GM19324 (cell line): ENCODE measurements around the gene LGI4.
"Not testable (repeated sequence)": the region's sequence is repeated elsewhere in the genome, so short reads cannot be mapped to it uniquely, and the experiment has no call there.

Experiments used
- ATAC-seq: cut with Tn5 transposase; IDR thresholded peaks from one replicate; pipeline ENCODE4 v1.9.1; 2021; ENCODE audit warnings: mild to moderate bottlenecking, moderate library complexity; ENCODE audit not compliant: unreplicated experiment, low FRiP score

LGI4 gene

DNA sequence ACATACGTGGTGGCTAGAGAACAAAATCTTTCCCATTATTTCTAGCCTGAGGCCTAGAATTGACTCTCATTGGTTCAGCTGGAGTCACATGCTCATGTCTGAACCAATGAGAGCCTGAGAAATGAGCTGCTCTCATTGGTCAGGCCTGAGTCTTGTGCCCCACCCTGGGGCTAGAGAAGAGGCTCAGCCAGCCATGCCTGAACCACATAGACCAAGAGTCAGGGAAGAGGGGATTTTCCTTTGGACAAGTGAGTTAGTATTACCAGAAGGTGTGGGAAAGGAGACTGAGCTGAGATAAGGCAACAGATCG is 26.5 kb upstream of the LGI4 start:
- no peak for ATAC-seq

DNA sequence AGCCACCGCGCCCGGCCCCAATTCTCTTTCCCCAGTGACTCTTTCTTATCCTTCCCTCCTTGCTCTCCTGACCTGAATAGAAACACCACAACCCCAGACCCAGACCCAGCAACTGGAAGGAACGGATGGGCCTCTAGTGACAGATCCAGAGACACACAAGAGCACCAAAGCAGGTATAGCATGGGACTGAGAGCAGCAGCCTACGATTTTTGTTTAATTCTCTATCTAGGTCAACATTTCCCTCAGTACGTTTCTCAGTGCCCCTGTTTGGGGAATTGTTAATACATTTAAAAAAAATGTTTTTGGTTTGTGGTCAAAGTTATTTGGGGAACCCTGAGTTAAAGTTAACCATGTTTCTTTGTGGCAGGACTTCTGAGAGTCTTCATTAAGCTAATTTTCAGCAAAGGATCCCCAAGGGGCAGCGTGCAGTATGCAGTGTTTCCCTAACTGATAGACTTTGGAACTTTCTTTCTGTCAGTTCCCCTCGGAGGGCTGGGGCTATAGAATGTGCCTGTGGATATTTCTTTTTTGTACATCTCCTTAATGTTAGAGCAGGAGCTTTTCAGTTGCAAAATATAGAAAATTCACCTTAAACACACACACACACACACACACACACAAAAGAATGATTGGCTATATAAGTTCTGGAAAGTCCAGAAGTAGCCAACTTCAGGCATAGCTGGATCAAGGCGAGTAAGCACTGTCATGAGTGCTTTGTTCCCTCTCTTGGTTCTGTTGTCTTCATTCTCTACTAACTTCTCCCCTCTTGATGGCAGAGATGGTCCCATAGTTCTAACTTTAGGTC is 26.0 kb upstream of the LGI4 start:
- no peak for ATAC-seq

DNA sequence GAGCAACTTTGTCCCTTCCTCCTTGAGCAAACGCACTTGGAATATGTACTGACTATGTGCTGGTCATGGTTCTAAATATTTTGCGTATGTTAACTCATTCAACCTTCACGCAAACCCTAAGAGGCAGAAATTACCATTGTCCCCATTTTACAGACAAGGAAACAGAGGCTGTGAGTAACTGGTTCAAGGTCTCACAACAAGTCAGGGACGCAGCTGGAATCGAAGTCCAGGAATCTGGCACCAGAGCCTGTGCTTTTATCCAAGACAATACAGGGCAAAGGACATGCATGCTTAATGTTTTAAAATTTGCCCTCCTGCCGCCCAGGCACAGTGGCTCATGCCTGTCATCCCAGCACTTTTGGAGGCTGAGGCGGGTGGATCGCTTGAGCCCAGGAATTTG is 24.7 kb upstream of the LGI4 start:
- ATAC-seq = no peak

DNA sequence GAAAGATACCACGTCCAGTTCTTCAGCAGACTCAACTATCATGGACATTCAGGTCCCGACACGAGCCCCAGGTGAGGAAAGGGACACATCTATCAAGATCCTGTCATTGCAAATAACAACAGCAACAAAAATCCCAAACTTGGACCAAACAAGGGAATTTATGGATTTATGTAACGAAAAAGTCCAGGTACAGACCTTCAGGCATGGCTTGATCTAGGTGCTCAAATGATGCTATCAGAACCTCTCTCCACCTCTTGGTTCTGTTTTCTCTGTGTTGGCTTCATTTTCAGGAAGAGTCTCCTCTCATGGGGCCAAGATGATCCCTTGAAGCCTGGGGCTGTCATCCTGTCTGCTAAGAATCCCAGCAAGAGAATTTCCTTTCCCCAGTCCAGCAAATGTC is 22.6 kb upstream of the LGI4 start:
- ATAC-seq = no peak

DNA sequence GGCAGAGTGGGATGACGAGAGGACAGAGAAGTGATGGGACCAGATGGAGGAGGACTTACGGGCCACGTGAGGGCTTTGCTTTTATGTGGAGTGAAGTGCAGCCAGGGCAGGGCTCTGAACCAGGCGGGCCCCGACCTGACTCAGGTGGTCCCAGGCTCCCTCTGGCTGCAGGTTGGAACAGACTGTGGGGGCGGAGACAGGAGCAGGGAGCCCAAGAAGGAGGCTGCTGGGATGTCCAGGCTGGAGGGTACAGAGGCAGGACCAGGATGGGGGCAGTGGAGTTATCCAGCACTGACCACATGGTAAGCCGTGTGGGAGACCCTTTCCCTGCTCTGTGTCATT is 21.8 kb upstream of the LGI4 start:
- ATAC-seq = no peak

DNA sequence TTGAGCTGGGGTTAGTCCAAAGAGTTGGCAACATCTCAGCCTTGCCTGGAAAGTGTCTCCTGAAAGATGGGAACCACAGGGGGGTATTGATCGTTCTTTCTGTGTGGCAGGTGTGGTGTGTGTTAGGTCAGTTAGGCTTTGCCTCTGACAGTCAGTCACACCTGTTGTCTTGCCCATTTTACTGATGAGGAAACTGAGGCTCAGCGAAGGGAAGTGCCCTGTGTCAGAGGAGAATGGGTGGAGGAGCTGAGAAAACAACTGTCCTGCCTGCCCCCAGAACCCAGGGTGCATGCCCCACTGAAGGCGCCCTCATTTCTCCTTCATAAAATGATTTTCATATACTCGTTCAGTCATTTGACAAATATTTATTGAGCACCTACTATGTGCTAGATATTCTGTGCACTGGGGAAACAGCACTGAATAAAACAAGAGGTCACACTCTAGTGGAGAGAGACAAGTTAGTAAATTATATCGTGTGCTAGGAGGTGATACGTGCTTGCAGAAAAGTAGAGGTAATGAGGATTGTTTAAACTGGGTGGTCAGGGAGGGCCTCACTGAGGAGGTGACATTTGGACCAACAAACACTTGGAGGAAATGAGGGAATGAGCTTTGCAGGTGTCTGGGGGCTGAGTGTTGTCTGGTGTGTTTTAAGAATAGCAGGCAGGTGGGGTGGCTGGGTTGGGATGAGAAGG is 21.3 kb upstream of the LGI4 start:
- ATAC-seq = no peak

DNA sequence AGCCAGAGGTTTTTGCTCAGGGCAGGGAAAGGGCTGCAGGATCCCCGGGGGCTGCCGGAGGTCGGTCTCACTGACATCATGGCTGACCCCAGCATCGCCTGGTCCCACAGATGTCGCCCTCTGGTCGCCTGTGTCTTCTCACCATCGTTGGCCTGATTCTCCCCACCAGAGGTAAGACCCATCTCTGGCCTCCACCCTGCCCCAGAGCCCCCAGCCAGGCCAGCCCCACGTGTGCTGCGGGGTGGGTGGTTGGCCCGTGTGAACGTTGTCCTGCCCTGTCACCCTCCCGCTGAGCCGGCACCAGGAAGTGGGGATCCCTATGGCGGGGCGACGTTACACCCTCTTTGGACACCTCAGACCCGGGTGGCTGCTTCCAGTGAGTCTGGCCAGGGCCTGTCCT is 20.6 kb upstream of the LGI4 start:
- no peak for ATAC-seq

DNA sequence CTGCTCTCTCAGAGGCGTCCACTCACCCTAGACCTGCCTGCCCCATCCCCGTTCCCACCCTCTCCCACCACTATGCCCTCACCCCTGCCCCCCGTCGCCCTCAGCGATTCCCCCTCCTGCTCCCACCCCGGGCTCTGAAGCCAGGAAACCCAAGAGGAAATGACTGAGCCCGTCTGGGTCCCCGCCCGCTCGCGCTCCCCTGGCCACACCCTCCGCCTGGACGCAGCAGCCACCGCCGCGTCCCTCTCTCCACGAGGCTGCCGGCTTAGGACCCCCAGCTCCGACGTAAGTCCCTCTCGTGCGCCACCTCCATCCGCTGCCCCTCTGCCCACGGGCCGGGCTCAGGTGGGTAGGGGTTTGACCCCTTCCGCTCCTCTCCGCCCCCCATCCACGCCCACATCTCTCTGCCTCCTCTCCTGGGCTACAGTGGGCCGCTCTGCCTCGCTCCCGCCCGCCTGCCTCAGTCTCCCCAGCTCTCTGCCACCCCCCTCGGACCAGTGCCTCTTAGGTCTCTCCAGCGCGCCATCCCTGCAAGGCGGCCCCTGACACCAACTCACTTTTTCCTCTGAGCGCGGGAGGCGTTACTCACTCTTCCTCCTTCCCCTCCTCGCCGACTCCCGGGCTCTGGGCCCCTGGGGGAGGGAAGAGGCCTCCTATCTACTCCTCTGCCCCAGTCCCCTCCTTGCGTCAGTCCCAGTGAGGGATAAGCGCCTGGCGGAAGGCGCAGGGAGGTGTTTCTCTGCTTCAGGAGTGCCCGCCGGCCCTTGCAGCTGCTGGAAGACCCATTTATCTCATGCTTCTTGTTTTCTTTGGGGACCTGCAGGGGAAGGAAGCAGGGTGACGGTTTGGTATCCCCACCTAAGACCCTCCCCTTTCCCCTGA is 19.9 kb upstream of the LGI4 start, which contains the start of gene FXYD5:
Gene FXYD5 (plus strand): TSS at position 211 of the 882 bp plus-strand sequence. CDS start 816 bp downstream, outside the sequence.
- no peak for ATAC-seq

DNA sequence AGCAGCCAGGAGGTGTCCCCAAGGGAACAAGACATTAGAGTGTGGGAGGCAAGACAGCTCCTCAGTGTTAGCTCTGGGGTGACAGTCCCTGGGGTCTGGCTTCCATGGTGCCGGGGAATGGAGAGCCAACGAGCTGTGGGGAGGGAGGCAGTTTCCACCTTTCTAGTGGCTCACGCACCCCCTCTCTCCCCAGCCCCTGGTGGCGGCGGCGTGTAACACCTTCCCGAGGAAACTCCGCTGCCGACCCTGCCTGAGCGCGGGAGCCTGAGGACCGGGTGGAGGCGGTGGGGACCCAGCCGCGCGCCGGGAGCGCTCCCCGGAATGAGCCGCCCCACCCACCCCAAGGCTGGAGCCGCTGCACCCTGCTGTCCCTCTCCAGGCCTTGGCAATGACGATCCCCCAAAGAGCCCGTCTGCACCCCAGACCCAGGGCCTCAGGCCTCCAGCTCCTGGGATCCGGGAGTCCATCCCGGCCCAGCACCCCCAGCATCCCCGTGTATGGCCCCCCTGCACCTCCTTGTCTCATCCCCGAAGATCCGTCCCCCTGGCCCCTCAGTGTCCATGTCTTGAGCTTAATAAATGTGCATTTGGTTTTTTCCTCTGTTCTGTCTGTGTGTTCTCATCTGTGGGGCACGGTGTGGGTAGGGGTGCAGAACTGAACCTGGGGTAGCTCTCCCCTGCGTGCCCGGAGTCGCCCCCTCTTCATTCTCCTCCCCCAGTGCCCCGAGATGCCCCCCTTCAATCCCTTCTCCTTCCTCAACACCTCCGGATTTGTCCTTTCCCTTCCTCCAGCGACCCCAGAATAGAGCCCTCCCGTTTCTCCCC is 19.1 kb upstream of the LGI4 start:
- no peak for ATAC-seq

DNA sequence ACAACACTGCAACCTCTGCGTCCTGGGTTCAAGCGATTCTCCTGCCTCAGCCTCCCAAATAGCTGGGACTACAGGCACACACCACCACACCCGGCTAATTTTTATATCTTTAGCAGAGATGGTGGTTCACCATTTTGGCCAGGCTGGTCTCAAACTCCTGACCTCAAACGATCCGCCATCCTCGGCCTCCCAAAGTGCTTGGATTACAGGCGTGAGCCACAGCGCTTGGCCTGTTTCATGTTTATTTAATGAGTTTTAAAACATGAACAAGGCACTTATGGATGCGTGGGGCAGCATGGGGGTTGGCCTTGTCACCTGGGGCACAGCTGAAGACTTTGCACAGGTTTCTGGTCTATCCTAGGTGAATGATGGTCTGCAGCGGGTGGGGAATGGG is 18.3 kb upstream of the LGI4 start:
- ATAC-seq = not testable (repeated sequence)

DNA sequence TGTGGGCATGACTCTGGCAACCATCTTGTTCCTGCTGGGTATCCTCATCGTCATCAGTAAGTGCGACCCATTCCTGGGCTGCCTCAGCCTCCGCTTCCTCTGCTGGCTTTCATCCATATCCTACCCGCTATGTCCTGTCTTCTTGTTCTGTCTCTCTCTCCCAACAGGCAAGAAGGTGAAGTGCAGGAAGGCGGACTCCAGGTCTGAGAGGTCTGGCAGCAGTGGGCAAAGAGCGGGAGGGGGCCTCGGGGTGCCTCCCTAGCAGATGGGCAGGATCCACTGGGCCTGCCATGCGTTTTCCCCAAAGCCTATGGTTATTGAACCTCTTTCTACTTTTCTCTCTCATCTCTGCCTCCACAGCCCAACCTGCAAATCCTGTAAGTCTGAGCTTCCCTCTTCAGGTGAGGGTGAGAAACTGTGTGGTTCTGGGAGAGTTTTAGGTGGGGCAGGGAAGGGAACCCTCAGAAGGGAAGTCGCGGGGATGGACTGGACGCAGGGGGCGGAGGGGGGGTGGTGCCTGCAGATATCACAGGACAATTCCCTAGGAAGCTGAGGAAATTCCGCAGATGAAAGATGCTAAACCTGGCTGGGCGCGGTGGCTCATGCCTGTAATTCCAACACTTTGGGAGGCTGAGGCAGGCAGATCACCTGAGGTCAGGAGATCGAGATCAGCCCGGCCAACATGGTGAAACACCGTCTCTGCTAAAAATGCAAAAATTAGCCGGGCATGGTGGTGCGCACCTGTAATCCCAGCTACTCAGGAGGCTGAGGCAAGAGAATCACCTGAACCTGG is 16.6 kb upstream of the LGI4 start:
- ATAC-seq = no peak

DNA sequence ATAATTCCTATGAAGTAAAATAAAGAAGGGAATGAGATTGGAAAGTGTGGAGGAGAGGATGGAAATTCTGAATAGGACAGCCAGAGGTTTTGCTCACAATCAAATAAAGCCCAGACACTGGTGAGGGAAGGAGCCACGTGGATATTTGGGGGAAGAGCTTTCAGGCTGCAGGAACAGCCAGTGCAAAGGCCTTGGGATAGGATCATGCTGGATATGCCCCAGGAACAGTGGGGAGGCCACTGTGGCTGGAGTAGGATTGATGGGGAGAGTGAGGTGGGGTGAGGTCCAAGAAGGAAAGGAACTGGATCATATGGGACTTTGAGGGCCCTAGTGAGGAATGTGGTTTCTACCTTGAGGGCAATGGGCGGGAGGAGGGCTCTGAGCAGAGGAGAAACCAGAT is 15.6 kb upstream of the LGI4 start:
- ATAC-seq = no peak

DNA sequence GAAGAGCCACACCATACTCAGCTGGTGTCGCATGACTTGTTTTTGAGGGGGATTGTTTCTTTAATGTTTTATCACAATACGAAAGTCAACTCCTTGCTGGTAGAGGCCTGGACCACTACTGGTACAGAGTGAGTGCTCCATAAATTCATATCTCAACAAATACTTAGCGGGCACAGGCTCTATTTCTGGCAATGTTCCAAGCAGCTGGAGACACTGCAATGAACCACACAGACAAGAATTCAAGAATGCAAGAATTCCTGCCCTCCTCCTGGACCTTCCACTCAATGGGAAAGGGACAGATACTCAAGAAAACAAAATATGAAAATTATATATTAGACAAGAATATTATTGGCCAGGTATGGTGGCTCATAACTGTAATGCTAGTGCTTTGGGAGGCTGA is 14.6 kb upstream of the LGI4 start:
- no peak for ATAC-seq

DNA sequence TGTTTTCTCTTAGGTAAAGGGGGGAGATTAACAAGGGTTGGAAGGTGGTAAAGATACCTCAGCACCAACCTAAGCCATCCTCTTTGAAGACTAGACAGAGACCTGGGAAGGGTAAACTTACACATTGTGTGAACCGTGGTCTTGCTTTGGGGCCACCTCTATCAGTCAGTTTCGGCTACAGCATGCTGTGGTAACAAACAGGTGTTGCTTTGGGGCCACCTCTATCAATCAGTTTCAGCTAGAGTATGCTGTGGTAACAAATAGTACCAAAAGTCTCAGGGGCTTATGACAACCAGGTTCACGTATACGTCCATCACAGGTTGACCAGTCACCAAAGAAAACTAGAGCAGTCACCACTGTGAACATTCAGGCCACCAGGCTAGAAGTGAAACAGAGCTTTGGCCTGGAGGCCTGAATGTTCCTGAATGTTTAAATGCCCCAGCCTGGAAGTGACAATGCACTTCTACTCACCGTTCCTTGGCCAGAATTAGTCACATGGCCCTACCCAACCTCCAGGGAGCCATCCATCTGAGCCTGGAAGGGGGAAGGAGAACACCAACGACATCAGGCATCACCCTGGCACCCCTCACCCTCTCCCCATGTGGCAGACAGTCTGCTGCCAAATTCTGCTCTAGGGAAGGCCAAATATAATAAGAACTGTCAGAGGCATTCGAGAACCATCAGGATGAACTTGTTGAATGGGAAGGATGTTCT is 12.0 kb upstream of the LGI4 start:
- ATAC-seq = no peak

DNA sequence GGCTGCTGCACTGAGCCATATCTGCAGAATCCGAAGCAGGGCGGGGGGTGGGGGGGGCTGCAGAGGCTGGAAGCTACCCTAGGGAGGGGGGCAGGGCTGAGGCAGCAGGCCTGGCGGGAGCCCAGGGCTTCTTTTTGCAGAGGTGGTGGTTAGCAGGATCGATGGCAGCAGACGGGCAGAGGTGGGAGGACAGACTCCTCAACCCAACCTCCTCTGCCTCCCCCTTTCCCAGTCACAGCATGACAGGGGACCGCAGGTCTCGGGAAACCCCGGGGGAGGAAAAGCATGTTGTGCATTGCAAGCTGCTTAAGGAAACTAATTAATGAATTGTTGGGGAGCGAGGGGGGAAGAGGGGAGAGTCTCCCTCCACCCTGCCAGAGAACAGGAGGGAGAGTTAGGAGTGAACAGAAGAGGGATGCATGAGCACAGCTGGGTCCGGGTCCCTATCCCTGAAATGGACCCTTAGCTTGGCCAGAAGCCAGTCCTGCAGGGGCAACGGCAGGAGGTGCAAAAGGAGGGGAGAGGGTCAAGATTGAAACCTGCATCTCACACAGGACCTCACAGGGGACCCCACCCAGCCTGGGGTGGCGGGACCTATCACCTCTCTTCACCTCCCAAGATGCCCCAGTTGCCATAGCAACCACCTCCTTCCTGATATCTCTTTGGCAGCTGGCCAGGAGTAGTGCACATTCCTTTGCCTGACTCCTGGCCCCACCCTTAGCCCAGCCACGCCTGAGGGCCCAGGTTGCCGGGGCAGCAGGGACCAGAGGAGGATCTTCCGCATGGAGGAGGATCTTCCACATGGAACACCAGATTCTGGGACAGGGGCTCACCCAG is 10.0 kb upstream of the LGI4 start:
- ATAC-seq = no peak

DNA sequence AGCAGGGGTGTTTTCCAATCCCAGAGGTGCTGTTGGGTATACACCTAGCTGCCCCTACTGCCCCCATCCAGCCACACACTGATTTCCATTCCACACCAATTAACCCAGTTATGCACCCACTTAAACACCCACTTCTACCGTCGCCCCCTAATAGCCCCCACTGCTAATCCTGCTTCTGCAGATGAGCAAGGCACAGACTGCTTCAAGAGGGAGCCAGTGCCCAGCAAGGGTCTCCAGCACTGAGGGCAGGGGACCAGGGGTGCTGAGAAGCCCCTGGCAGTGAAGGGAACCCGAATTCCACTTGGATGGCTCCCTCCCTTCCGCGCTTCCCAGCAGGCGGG is 9.4 kb upstream of the LGI4 start:
- no peak for ATAC-seq

DNA sequence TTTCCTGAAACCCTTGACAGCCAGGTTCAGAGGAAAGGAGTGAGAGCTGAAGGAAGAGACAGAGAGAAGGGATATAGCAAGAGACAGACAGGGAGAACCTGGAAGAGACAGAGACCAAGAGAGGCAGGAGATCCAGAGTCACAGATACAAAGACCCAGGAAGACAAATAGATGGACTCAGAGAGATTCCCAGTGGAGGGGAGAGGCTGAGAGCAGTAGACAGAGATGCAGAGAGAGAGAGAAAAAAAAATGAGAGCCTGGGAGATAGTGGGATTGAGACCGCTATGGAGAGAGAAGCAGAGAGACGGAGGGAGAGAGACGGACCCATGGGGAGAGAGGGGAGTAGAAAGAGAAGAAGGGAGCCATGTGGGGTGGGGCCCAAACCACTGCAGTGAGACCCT is 9.0 kb upstream of the LGI4 start:
- ATAC-seq = no peak

DNA sequence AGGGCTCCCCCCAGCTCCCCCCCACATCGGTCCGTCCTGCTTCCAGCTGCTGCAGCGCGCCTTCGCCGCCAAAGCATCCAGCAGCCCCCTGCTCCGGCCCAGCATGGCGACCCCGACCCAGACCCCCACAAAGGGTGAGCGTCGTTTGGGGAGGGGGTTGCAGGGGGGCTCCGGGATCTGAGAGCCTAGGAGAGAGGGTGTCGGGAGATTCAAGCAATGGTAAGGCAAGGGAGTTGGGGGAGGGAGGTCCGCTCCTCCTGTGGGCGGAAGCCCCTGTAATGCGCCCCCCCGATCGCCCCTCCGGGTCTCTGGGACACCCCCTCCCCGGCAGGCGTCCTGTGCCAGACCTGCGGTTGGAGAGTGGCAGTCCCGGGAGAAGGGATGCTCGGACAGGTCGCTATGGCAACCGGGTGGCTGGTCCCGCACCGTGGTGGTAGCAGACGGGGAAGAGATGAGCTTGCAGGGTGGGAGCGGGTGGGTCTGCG is 8.4 kb upstream of the LGI4 start, which contains the start of gene FXYD7:
Gene FXYD7 (plus strand): TSS at position 25 of the 485 bp plus-strand sequence. CDS start 79 bp downstream, at position 104.
- no peak for ATAC-seq
